Measurements from ENCODE around the gene AGER.
"Not testable (repeated sequence)": the region's sequence is repeated elsewhere in the genome, so short reads cannot be mapped to it uniquely, and the experiment has no call there.

Gene AGER

GRCh38 chr6:32186151-32186840 is 2.2 kb upstream of the AGER start:
- not testable (repeated sequence) for DNase-seq (ENCODE audit: low read depth in 2 of 2)

GRCh38 chr6:32185681-32186131 is 1.7 kb upstream of the AGER start:
- peak in 1 of 2 donors; percentile 35 for DNase-seq (ENCODE audit: low read depth in 2 of 2)

GRCh38 chr6:32183483-32184083 is 470 bp downstream of the AGER start:
- DNase-seq (ENCODE audit: low read depth in 2 of 2) = no peak

- DNase-seq (ENCODE audit: low read depth in 2 of 2) = no peak
Observed at GRCh38 chr6:32183030-32183429, 1.0 kb downstream of the AGER start.

GRCh38 chr6:32182555-32182981 is 1.5 kb downstream of the AGER start:
- DNase-seq (ENCODE audit: low read depth in 2 of 2) = no peak

- no peak for DNase-seq (ENCODE audit: low read depth in 2 of 2)
Observed at GRCh38 chr6:32181915-32182529, 2.0 kb downstream of the AGER start.

- DNase-seq (ENCODE audit: low read depth in 2 of 2) = no peak
Observed at GRCh38 chr6:32181148-32181702, 2.8 kb downstream of the AGER start.

GRCh38 chr6:32179766-32180405 is 4.2 kb downstream of the AGER start:
- no peak for DNase-seq (ENCODE audit: low read depth in 2 of 2)

GRCh38 chr6:32178547-32179440 is 5.3 kb downstream of the AGER start:
- no peak for DNase-seq (ENCODE audit: low read depth in 2 of 2)

- DNase-seq (ENCODE audit: low read depth in 2 of 2) = peak; percentile 83 to 85
Observed at GRCh38 chr6:32177788-32178546, 6.1 kb downstream of the AGER start, which contains the start of gene RNF5. Gene RNF5 (plus strand): TSS chr6:32178405. CDS start chr6:32178512, 107 bp downstream.

- DNase-seq (ENCODE audit: low read depth in 2 of 2) = no peak
Observed at GRCh38 chr6:32177183-32177787, 6.8 kb downstream of the AGER start.

- no peak for DNase-seq (ENCODE audit: low read depth in 2 of 2)
Observed at GRCh38 chr6:32176476-32177182, 7.4 kb downstream of the AGER start.

GRCh38 chr6:32175711-32176475 is 8.2 kb downstream of the AGER start, which contains the start of gene AGPAT1:
Gene AGPAT1 (minus strand): TSS chr6:32176084. CDS start chr6:32171496, 4,588 bp downstream.
- peak; percentile 96 to 98 for DNase-seq (ENCODE audit: low read depth in 2 of 2)

- no peak for DNase-seq (ENCODE audit: low read depth in 2 of 2)
Observed at GRCh38 chr6:32175322-32175710, 8.7 kb downstream of the AGER start.

- no peak for DNase-seq (ENCODE audit: low read depth in 2 of 2)
Observed at GRCh38 chr6:32174416-32174815, 9.6 kb downstream of the AGER start.

- DNase-seq (ENCODE audit: low read depth in 2 of 2) = no peak
Observed at GRCh38 chr6:32173051-32173727, 10.9 kb downstream of the AGER start.

- DNase-seq (ENCODE audit: low read depth in 2 of 2) = no peak
Observed at GRCh38 chr6:32171234-32171633, 12.8 kb downstream of the AGER start.

- no peak for DNase-seq (ENCODE audit: low read depth in 2 of 2)
Observed at GRCh38 chr6:32170294-32170693, 13.8 kb downstream of the AGER start.
